Brain microvascular endothelial cell (primary cell): ENCODE measurements around the gene CAPN3.
"Not testable (repeated sequence)": the region's sequence is repeated elsewhere in the genome, so short reads cannot be mapped to it uniquely, and the experiment has no call there.

ENCODE experiments used
- DNase-seq: peaks from one replicate; pipeline ENCODE4 v3.0.0-alpha.2; 2020
- H3K27ac ChIP-seq: fragments of 250-450 bp; sonication (Bioruptor Pico); 2 replicates; pipeline ENCODE4 v1.5.1; 2020; ENCODE audit warnings: mild to moderate bottlenecking, moderate library complexity
- H3K27me3 ChIP-seq: fragments of 250-450 bp; sonication (Bioruptor Pico); replicated peaks from 2 replicates; pipeline ENCODE4 v1.5.1; 2020; ENCODE audit warnings: mild to moderate bottlenecking
- H3K36me3 ChIP-seq: fragments of 250-450 bp; sonication (Bioruptor Pico); replicated peaks from 2 replicates; pipeline ENCODE4 v1.5.1; 2020; ENCODE audit warnings: mild to moderate bottlenecking
- H3K4me3 ChIP-seq: 2 replicates; pipeline ENCODE4 v1.5.1; 2011; ENCODE audit warnings: low read depth, mild to moderate bottlenecking, control low read depth, low read length, moderate library complexity
- in situ Hi-C: cut with HindIII; loops from 2 replicates; pipeline ENCODE4 v1.10.0; 2017; ENCODE audit warnings: low sequenced_read_pairs, low pct_ligation_motif_present
- TF ChIP-seq, protein P1 (sequence below): IDR thresholded peaks from 2 replicates; pipeline ENCODE4 v1.5.1; 2011; ENCODE audit warnings: low read depth, mild to moderate bottlenecking, moderate library complexity, low read length, control low read depth, inconsistent platforms; ENCODE audit errors: missing control alignments

The CAPN3 gene

GRCh38 chr15:42324308-42324707, 35.0 kb upstream of the CAPN3 start:
- H3K36me3 ChIP-seq = no peaks in the 10 kb centered on the region
- TF ChIP-seq, protein P1, sequence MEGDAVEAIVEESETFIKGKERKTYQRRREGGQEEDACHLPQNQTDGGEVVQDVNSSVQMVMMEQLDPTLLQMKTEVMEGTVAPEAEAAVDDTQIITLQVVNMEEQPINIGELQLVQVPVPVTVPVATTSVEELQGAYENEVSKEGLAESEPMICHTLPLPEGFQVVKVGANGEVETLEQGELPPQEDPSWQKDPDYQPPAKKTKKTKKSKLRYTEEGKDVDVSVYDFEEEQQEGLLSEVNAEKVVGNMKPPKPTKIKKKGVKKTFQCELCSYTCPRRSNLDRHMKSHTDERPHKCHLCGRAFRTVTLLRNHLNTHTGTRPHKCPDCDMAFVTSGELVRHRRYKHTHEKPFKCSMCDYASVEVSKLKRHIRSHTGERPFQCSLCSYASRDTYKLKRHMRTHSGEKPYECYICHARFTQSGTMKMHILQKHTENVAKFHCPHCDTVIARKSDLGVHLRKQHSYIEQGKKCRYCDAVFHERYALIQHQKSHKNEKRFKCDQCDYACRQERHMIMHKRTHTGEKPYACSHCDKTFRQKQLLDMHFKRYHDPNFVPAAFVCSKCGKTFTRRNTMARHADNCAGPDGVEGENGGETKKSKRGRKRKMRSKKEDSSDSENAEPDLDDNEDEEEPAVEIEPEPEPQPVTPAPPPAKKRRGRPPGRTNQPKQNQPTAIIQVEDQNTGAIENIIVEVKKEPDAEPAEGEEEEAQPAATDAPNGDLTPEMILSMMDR = no peak
- in situ Hi-C loops = no loop called here
- no peak overlapping the region for H3K4me3 ChIP-seq
- no peak overlapping the region for H3K27ac ChIP-seq
- no peak for DNase-seq
- no peaks in the 10 kb centered on the region for H3K27me3 ChIP-seq

- no peaks in the 10 kb centered on the region for H3K36me3 ChIP-seq
- no peak overlapping the region for H3K27ac ChIP-seq
- H3K4me3 ChIP-seq = no peak overlapping the region
- TF ChIP-seq, protein P1 = no peak
- no peak for DNase-seq
- in situ Hi-C loops = no loop called here
- H3K27me3 ChIP-seq = no peaks in the 10 kb centered on the region
These were observed 30.1 kb upstream of the CAPN3 start for GRCh38 chr15:42329161-42329560.

GRCh38 chr15:42329992-42330391, 29.3 kb upstream of the CAPN3 start:
- H3K27ac ChIP-seq = no peak overlapping the region
- TF ChIP-seq, protein P1 = no peak

GRCh38 chr15:42331235-42331634, 28.1 kb upstream of the CAPN3 start:
- no peaks in the 10 kb centered on the region for H3K36me3 ChIP-seq
- DNase-seq = no peak
- H3K27me3 ChIP-seq = no peaks in the 10 kb centered on the region
- H3K4me3 ChIP-seq = no peak overlapping the region
- TF ChIP-seq, protein P1 = no peak
- H3K27ac ChIP-seq = no peak overlapping the region
- in situ Hi-C loops = no loop called here

More at GRCh38 chr15:42329992-42330391, 29.3 kb upstream of the CAPN3 start:
- Histone ChIP-seq H3K27me3 (no peaks in the 10 kb centered on the region), H3K36me3 (no peaks in the 10 kb centered on the region), H3K4me3 (no peak overlapping the region)
- no peak for DNase-seq
- in situ Hi-C loops = no loop called here

DNA sequence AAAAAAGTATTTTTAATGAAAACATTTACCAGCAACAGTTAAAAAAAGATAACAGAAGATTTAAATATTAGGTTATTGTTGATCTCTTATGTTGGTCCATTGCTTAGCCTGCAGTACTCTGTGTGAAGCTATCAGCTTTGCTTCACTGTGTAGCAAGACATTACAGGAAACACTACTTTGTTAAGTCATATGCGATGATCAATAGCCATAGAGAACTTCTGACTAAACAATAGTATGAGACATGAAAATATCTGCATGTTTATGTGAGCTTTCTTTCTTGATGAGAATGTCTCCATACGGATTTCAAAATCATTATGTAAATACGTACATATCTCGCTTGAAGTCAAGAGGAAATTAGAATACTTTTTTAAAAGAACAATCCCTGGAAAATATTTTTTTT, 27.0 kb upstream of the CAPN3 start:
- Histone ChIP-seq H3K27ac (no peak overlapping the region), H3K27me3 (no peaks in the 10 kb centered on the region), H3K36me3 (no peaks in the 10 kb centered on the region), H3K4me3 (no peak overlapping the region)
- TF ChIP-seq, protein P1 = no peak
- DNase-seq = no peak
- in situ Hi-C loops = no loop called here

GRCh38 chr15:42335074-42335473, 24.2 kb upstream of the CAPN3 start:
- TF ChIP-seq, protein P1 = no peak
- no peak overlapping the region for H3K4me3 ChIP-seq
- DNase-seq = no peak
- no peak overlapping the region for H3K27ac ChIP-seq
- H3K36me3 ChIP-seq = no peaks in the 10 kb centered on the region
- in situ Hi-C loops = no loop called here
- H3K27me3 ChIP-seq = no peaks in the 10 kb centered on the region

DNA sequence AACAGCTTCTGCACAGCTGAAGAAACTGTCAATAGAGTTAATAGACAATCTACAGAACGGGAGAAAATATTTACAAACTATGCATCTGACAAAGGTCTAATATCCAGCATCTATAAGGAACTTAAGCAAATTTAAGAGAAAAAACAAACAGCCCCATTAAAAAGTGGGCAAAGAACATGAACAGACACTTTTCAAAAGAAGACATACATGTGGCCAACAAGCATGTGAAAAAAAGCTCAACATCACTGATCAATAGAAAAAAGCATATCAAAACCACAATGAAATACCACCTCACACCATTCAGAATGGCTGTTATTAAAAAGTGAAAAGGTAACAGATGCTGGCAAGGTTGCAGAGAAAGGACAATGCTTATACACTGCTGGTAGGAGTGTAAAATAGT, 22.7 kb upstream of the CAPN3 start:
- DNase-seq, H3K27me3 ChIP-seq, H3K27ac ChIP-seq, H3K4me3 ChIP-seq, H3K36me3 ChIP-seq, in situ Hi-C loops: not testable (repeated sequence)

- in situ Hi-C loops, H3K36me3 ChIP-seq, DNase-seq, H3K4me3 ChIP-seq, H3K27me3 ChIP-seq, H3K27ac ChIP-seq: not testable (repeated sequence)
These were observed 22.2 kb upstream of the CAPN3 start for GRCh38 chr15:42337104-42337503.
